Muscle layer of colon (tissue), 2 donors: ENCODE data around the gene CDC23.

Source experiments
- H3K27ac ChIP-seq: one replicate; pipeline ENCODE4 v1.7.0; 2013; ENCODE audit warnings: low read depth, mild to moderate bottlenecking, low read length, moderate library complexity
- H3K27me3 ChIP-seq, 2 donors: one replicate each; pipeline ENCODE4 v1.7.0; 2013; ENCODE audit warnings: low read length in 2 of 2, mild to moderate bottlenecking in 2 of 2; ENCODE audit not compliant: insufficient read depth in 2 of 2, control insufficient read depth in 1 of 2
- H3K36me3 ChIP-seq: one replicate; pipeline ENCODE4 v1.7.0; 2013; ENCODE audit warnings: mild to moderate bottlenecking, low read length; ENCODE audit not compliant: insufficient read depth
- H3K4me1 ChIP-seq: one replicate; pipeline ENCODE4 v1.7.0; 2013; ENCODE audit warnings: mild to moderate bottlenecking, low read length; ENCODE audit not compliant: insufficient read depth
- H3K4me3 ChIP-seq, 2 donors: one replicate each; pipeline ENCODE4 v1.7.0; 2013; ENCODE audit warnings: low read length in 2 of 2, low read depth in 1 of 2, mild to moderate bottlenecking in 1 of 2, moderate library complexity in 1 of 2
- H3K9ac ChIP-seq: one replicate; pipeline ENCODE4 v1.7.0; 2013; ENCODE audit warnings: low read length
- H3K9me3 ChIP-seq: one replicate; pipeline ENCODE4 v1.7.0; 2013; ENCODE audit warnings: mild to moderate bottlenecking, low read length
- donor health status: abdominal sarcoma.
- donor health status: Adenocarcinoma of cecum.

The CDC23 gene

GRCh38 chr5:138138949-138139780 lies 74.0 kb downstream of the CDC23 start, which contains the start of gene NME5:
Gene NME5, minus strand, starts transcription at chr5:138139428. Its CDS starts 648 bp downstream, at chr5:138138780.
- H3K27me3 ChIP-seq, result no peaks in the 10 kb centered on the region
- H3K36me3 ChIP-seq, result no peaks in the 10 kb centered on the region
- peaks cover 4% of the 10 kb centered on the region for H3K4me1 ChIP-seq
- H3K4me3 ChIP-seq, result peak within 1 kb of the TSS; percentile 12 to 74
- no peak within 1 kb of the TSS for H3K9ac ChIP-seq
- H3K27ac ChIP-seq, result no peak within 1 kb of the TSS
- no peaks in the 10 kb centered on the region for H3K9me3 ChIP-seq
